PFSK-1 (cell line): ENCODE measurements around the gene DTX1.

ENCODE experiments used
- FOXP2 ChIP-seq: optimal IDR thresholded peaks from 2 replicates; pipeline ENCODE3; 2011; ENCODE audit warnings: borderline replicate concordance, control low read depth, inconsistent platforms; ENCODE audit not compliant: insufficient read depth; ENCODE audit errors: extremely low read length, extremely low read depth
- POLR2AphosphoS5 ChIP-seq: IDR thresholded peaks from 2 replicates; pipeline ENCODE4 v1.6.1; 2012; ENCODE audit warnings: low read depth, mild to moderate bottlenecking, control low read depth, low read length, moderate library complexity
- SIN3A ChIP-seq: IDR thresholded peaks from 2 replicates; pipeline ENCODE4 v1.6.1; 2012; ENCODE audit warnings: mild to moderate bottlenecking, low read length, moderate library complexity, borderline replicate concordance; ENCODE audit not compliant: insufficient read depth
- TAF1 ChIP-seq: IDR thresholded peaks from 2 replicates; pipeline ENCODE4 v1.6.1; 2012; ENCODE audit warnings: low read length, control low read depth, borderline replicate concordance; ENCODE audit not compliant: insufficient read depth
- TF ChIP-seq, protein P1 (sequence below), 2 experiments: IDR thresholded peaks; 2 replicates each; pipeline versions ENCODE4 v1.6.1 to v1.8.0; 2011 to 2012; ENCODE audit warnings: low read depth in 2 of 2, low read length in 2 of 2, control low read depth in 1 of 2, inconsistent platforms in 1 of 2, mild to moderate bottlenecking in 1 of 2, moderate library complexity in 1 of 2; ENCODE audit not compliant: insufficient read depth in 1 of 2

The DTX1 gene

DNA sequence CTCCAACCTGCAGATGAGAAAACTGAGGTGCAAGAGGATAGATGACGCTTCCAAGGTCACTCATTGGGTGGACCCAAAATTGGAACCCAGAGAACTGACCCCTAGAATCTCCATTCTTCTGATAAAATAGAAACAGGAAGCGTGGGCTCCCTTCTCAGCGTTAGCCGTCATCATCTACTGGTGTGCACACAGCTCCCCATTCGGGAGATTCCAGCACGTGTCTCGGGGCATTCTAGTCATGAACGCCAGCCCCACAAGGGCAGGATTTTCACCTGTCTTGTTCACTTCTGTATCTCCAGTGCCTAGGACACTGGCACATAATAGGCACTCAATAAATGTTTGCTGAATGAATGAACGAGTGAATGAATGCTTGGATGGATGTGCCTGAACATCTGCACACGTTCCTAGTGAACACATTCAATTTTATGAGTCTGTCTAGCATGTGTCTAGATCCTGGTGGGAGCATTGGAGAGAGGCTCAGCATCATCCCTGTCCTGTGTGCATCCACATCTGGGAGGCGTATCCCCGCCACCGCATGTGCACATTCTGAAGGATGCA is 48.5 kb downstream of the DTX1 start:
- TF ChIP-seq FOXP2 (no peak), SIN3A (no peak)
- TF ChIP-seq, protein P1, sequence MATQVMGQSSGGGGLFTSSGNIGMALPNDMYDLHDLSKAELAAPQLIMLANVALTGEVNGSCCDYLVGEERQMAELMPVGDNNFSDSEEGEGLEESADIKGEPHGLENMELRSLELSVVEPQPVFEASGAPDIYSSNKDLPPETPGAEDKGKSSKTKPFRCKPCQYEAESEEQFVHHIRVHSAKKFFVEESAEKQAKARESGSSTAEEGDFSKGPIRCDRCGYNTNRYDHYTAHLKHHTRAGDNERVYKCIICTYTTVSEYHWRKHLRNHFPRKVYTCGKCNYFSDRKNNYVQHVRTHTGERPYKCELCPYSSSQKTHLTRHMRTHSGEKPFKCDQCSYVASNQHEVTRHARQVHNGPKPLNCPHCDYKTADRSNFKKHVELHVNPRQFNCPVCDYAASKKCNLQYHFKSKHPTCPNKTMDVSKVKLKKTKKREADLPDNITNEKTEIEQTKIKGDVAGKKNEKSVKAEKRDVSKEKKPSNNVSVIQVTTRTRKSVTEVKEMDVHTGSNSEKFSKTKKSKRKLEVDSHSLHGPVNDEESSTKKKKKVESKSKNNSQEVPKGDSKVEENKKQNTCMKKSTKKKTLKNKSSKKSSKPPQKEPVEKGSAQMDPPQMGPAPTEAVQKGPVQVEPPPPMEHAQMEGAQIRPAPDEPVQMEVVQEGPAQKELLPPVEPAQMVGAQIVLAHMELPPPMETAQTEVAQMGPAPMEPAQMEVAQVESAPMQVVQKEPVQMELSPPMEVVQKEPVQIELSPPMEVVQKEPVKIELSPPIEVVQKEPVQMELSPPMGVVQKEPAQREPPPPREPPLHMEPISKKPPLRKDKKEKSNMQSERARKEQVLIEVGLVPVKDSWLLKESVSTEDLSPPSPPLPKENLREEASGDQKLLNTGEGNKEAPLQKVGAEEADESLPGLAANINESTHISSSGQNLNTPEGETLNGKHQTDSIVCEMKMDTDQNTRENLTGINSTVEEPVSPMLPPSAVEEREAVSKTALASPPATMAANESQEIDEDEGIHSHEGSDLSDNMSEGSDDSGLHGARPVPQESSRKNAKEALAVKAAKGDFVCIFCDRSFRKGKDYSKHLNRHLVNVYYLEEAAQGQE (IDR thresholded peaks at IDR 0.05; ENCODE audit: insufficient read depth in 1 of 2, low read depth in 2 of 2, low read length in 2 of 2): no peak

DNA sequence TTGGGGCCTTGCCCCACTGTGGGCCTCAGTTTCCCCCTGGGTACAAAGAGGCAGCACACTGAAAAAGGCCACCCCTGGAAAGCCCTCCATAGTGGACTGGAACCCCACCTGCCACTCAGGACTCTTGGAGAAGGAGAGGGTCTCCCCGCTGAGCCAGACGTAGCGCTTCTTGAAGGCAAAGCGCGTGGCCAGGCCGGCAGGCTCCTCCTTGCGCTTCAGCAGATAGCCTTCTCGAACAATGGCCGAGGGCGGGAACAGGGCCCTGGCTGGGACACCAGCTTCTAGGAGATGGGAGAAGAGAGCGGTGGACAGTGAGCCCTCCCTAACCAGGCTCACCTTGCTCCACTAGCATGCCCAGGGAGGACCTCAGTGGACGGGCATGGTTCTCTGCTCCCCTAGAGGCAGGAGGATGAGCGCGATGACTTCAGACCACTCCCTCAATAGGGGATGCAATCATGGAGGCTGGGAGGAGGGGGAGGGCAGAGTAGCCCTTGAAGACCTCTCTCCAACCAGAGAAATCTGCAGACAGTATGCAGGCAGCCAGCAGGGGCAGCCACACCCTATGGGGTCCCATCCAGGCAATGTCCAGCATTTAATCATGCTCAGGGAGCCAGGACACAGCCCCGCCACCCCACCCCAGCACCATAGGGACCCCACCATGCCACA is 49.2 kb downstream of the DTX1 start:
- TF ChIP-seq TAF1: no peak

DNA sequence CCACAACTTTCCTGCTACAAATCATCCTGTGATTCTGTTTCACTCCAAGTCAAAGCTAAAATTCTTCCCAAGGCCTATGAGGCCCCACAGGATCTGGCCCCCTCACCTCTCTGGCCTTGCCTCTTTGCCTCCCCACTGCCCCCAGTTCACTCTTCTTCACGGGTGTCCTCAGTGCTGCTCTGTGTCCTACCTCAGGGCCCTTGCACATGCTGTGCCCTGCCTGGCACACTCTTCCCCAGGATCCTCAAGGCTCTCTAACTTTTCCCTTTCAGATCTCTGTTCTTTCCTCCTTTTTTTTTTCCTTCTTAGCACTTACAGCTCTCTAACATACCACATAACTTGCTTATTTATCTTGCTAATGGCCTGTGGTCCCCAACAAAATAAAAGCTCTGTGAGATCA is 49.8 kb downstream of the DTX1 start:
- TF ChIP-seq SIN3A: no peak
- no peak for TF ChIP-seq FOXP2
- no peak for TF ChIP-seq TAF1
- TF ChIP-seq POLR2AphosphoS5: no peak
- TF ChIP-seq, protein P1 (IDR thresholded peaks at IDR 0.05; ENCODE audit: insufficient read depth in 1 of 2, low read depth in 2 of 2, low read length in 2 of 2): no peak

DNA sequence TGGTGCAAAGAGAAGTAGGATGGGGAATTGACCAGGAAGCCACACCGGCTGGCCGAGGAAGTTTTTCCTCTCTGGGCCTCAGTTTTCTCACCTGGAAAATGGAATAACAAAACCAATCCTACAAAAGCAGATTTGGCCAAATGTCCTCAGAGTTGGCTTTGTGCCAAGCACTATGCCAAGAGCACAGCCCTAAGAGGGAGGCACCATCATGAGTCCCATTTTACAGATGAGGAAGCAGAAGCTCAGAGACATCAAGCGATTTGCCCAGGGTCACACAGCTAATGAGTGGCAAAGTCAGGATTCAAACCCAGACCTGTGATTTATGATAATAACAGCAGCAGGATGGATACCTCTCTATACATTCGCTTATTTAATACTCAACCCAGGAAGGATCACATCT is 51.8 kb downstream of the DTX1 start:
- TF ChIP-seq FOXP2: no peak
- TF ChIP-seq, protein P1 (IDR thresholded peaks at IDR 0.05; ENCODE audit: insufficient read depth in 1 of 2, low read depth in 2 of 2, low read length in 2 of 2): no peak
- TF ChIP-seq POLR2AphosphoS5: no peak
- no peak for TF ChIP-seq SIN3A
- TF ChIP-seq TAF1: no peak

DNA sequence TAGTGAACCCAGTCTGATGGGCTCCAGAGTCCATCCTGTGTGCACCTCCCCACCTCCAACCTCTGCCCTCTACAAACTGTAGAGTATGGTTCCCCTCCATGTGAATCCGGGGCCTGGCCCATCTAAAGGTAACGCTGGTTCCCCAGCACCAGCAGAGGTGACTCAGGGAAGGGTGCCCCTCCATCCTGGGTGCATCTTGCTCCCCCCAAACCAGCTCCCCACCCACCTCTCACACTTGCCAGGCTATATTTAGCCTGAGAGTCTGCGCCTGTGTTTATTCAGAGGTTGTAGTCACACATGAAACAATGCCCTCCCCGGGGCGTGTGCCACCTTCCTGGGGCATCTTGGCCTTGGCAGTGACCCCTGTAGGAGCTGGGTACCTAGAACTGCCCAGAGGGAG is 52.8 kb downstream of the DTX1 start:
- TF ChIP-seq, protein P1 (IDR thresholded peaks at IDR 0.05; ENCODE audit: insufficient read depth in 1 of 2, low read depth in 2 of 2, low read length in 2 of 2): no peak
